Activated T-helper 1 cell treated with anti-CD3 and anti-CD28 coated beads, Interleukin-12 subunit alpha, Interleukin-12 subunit beta, Interleukin-2, Interleukin-4 antibody, amounts not matched to agents 30 ng/mL and 10 ng/mL and 1 ng/mL, durations not matched to agents 14 hours and 24 hours and 36 hours (primary cell): ENCODE measurements around the gene L2HGDH. TPM values are rescaled to one million over a fixed set of nuclear protein-coding genes. Genes with fewer than 3 reads are reported as not detected.
"Not testable (repeated sequence)": the region's sequence is repeated elsewhere in the genome, so short reads cannot be mapped to it uniquely, and the experiment has no call there.

Experiments used
- DNase-seq: peaks from one replicate; pipeline ENCODE4 v3.0.0; 2021; ENCODE audit warnings: low spot score
- H3K27ac Mint-ChIP-seq: one replicate; pipeline ENCODE4 v1.8.0; 2021; ENCODE audit warnings: mild to moderate bottlenecking, mixed read lengths
- H3K27me3 Mint-ChIP-seq: one replicate; pipeline ENCODE4 v1.8.0; 2022; ENCODE audit warnings: mild to moderate bottlenecking, moderate library complexity, mixed read lengths; ENCODE audit not compliant: insufficient read depth
- H3K36me3 Mint-ChIP-seq: one replicate; pipeline ENCODE4 v1.8.0; 2021; ENCODE audit warnings: low read depth, mixed read lengths
- H3K4me1 Mint-ChIP-seq: one replicate; pipeline ENCODE4 v1.8.0; 2021; ENCODE audit warnings: low read depth, mixed read lengths
- H3K4me3 Mint-ChIP-seq: one replicate; pipeline ENCODE4 v1.8.0; 2021; ENCODE audit warnings: mild to moderate bottlenecking, moderate library complexity, mixed read lengths
- H3K9me3 Mint-ChIP-seq: one replicate; pipeline ENCODE4 v1.8.0; 2021; ENCODE audit warnings: mixed read lengths
- intact Hi-C: fragments of 100-400 bp; cut with micrococcal nuclease; formaldehyde crosslinking; loops from one replicate; pipeline ENCODE4 v1.15.1; 2024
- total RNA-seq: library from RNA; stranded (reverse); gene quantifications from 2 replicates; pipeline ENCODE4 v1.2.3, GENCODE V29; 2022

Gene L2HGDH
- total RNA-seq, 1 donor from 2014 or later, result 14.7 TPM

DNA sequence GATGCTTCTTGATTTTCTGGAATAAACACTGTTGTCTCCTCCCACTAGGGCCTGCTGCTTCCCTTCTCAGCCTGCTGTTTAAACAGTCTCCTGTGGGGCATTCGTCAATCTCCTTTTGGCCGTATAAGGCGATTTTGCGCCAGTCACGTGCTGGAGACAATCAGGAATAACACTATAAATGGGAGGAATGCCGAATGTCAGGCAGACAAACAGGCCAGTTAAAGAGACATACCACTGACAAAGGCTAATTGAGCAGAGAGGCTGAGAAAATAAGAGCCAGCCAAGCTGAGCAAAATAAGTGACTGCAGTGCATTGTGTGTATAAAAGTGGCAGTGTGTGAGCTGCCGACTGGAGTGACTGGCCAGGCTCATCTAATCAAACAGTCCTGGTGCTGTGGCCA is 23.4 kb upstream of the L2HGDH start:
- Mint-ChIP-seq H3K27me3 (no peaks in the 10 kb centered on the region), H3K27ac (no peak overlapping the region), H3K36me3 (peaks cover 9% of the 10 kb centered on the region), H3K4me1 (peaks cover 15% of the 10 kb centered on the region), H3K9me3 (no peaks in the 10 kb centered on the region), H3K4me3 (peak overlapping the region; percentile 20)
- intact Hi-C loops, result no loop called here
- DNase-seq, result no peak

DNA sequence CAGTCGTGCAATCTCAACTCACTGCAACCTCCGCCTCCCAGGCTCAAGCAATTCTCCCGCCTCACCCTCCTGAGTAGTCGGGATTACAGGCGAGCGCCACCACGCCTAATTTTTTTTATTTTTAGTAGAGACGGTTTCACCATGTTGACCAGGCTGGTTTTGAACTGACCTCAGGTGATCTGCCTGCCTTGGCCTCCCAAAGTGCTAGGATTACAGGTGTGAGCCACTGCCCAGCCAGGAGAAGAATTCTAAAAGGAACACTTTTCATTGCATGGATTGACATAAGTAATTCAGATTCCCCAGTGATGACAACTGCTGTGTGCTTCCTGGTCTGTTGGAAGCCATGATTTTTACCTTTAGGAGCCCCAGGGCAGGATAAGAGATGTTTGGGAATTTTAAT is 22.2 kb upstream of the L2HGDH start:
- Mint-ChIP-seq H3K4me3 (no peak overlapping the region), H3K9me3 (no peaks in the 10 kb centered on the region), H3K27ac (no peak overlapping the region), H3K27me3 (no peaks in the 10 kb centered on the region), H3K4me1 (peaks cover 15% of the 10 kb centered on the region), H3K36me3 (peaks cover 11% of the 10 kb centered on the region)
- DNase-seq, result no peak
- intact Hi-C loops, result no loop called here

DNA sequence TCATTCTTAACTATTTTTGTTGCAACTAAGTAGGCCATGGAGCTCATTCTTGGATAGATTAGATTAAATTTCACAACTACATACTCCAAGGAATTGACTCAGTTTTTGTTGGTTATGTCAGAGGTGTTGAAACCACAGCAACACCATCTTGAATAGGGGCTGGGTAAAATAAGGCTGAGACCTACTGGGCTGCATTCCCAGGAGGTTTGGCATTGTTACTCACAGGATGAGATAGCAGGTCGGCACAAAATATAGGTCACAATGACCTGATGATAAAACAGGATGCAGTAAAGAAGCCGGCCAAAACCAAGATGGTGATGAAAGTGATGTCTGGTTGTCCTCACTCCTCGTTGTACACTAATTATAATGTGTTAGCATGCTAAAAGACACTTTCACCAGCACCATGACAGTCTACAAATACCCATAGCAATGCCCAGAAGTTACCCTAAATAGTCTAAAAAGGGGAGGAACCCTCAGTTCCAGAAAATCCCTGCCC is 21.0 kb upstream of the L2HGDH start:
- intact Hi-C loops, result no loop called here
- no peak overlapping the region for H3K27ac Mint-ChIP-seq
- H3K27me3 Mint-ChIP-seq, result no peaks in the 10 kb centered on the region
- no peak for DNase-seq
- peaks cover 15% of the 10 kb centered on the region for H3K4me1 Mint-ChIP-seq
- H3K4me3 Mint-ChIP-seq, result no peak overlapping the region
- peaks cover 14% of the 10 kb centered on the region for H3K36me3 Mint-ChIP-seq
- no peaks in the 10 kb centered on the region for H3K9me3 Mint-ChIP-seq

DNA sequence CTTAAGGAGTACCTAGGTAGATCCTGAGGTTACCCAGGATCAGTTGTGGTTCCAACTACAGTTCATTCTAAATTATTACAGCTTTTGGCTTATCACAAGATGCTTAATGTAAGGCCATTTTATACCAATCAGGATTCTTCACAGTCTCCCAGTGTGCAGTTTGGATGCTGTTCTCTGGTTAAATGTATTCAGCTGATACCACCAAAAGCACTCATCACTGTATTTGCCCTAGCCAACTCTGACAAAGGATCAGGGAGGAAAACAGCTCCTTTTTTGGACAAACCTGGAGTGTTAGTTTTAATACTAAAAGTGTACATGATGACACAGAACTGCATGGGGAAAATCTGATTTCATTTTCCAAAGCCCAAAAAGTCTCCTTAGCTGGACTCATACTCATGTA is 19.6 kb upstream of the L2HGDH start:
- Mint-ChIP-seq H3K36me3 (peaks cover 15% of the 10 kb centered on the region), H3K27me3 (no peaks in the 10 kb centered on the region), H3K9me3 (no peaks in the 10 kb centered on the region), H3K4me1 (peaks cover 14% of the 10 kb centered on the region), H3K4me3 (no peak overlapping the region), H3K27ac (no peak overlapping the region)
- no peak for DNase-seq
- intact Hi-C loops, result no loop called here

DNA sequence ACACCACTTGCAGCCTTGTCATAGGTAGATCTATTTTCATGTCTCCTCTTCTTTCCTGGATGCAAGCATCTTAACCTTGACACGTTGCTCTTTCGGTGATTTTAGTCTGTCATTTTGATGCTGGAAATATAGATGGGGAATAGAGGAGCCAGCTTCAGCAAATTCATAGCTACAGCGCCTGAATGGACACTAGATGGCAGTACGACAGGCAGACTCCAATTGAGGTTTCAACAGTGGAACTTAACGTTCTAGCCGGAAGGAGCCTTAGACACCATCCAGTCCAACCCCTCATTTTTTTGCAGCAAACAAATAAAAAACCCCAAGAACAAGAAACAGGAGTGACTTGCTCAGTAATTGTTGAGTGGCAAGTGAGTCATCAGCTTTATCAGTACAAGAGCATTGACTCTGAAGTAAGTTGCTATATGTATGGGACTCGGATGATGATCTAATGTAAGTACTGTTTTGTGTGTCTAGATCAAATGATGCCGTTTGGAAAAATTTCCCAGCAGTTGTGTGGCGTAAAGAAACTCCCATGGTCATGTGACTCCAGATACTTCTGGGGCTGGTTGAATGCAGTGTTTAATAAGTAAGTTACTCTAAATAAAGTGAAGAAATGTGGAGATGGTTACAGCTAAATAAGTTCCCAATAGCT is 9.1 kb upstream of the L2HGDH start:
- Mint-ChIP-seq H3K27ac (no peak overlapping the region), H3K27me3 (no peaks in the 10 kb centered on the region), H3K4me1 (peaks cover 20% of the 10 kb centered on the region), H3K36me3 (peaks cover 6% of the 10 kb centered on the region), H3K9me3 (no peaks in the 10 kb centered on the region), H3K4me3 (no peak overlapping the region)
- peak; percentile 68 for DNase-seq
- intact Hi-C loops, result loop anchor here (1.0 to 5.0 kb wide), 13 partner anchors 9 to 540 kb away; partner anchors contain the start of genes CDKL1, DMAC2L, L2HGDH and MAP4K5

DNA sequence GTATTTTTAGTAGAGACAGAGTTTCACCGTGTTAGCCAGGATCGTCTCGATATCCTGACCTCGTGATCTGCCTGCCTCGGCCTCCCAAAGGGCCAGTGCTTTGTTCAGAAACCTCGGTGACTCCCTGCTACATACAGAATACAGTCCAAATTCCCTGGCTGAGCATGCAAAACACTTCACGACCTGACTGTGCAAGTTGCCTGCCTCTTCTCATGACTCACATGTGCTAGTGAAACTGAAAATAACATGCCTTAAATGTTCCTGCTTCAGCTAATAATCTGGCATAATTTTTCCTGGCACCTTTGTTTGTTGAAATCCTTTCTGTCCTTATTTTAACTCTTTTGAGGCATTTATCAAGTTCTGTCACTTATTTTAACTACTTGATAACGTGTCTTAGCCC is 8.3 kb upstream of the L2HGDH start:
- intact Hi-C loops, result loop anchor here (1.0 to 5.0 kb wide), 7 partner anchors 43 to 541 kb away; partner anchors contain the start of gene CDKL1
- DNase-seq, result no peak
- Mint-ChIP-seq H3K4me3 (no peak overlapping the region), H3K4me1 (peaks cover 21% of the 10 kb centered on the region), H3K27ac (no peak overlapping the region), H3K9me3 (no peaks in the 10 kb centered on the region), H3K27me3 (no peaks in the 10 kb centered on the region), H3K36me3 (peaks cover 7% of the 10 kb centered on the region)

DNA sequence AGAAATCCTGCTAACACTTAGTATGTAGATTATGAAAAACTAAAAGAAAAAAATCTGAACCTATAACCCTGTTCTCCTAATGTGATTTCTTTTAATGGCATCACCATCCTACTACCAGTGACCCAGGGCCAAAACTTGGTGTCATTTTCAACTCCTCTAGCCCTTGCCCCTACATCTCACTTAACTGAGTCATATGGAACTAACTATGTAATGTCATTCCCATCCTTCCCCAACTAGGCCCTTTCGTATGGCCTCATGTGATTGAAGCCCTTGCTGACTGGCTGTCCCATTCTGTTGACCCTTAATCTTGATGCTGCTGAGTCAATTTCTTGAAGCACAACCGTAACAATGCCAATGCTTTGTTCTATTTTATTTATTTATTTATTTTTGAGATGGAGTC is 7.7 kb upstream of the L2HGDH start:
- H3K9me3 Mint-ChIP-seq, result no peaks in the 10 kb centered on the region
- no peaks in the 10 kb centered on the region for H3K27me3 Mint-ChIP-seq
- H3K27ac Mint-ChIP-seq, result no peak overlapping the region

DNA sequence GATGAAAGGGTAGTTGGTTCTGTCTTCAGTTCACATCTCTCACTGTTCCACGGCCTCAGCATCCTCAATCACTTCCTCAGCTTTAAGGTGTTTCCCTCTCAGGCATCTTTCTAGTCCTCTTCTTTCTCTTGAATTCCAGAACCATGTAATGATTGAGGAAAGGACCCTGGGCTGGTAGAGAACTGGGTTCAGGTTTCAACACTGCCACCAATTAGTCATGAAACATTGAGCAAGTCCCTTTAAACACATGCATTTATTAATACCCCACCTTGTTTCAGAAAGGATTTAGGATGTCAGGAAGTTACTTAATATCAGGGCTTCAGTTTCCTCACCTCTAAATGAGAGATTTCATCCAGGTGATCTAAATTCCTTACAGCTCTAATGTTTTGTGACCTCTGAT is 7.3 kb upstream of the L2HGDH start:
- Mint-ChIP-seq H3K27ac (no peak overlapping the region), H3K27me3 (no peaks in the 10 kb centered on the region), H3K4me1 (peaks cover 24% of the 10 kb centered on the region), H3K36me3 (peaks cover 7% of the 10 kb centered on the region), H3K9me3 (peaks cover 2% of the 10 kb centered on the region), H3K4me3 (no peak overlapping the region)
- intact Hi-C loops, result no loop called here
- no peak for DNase-seq

More for the DNA sequence above, 7.7 kb upstream of the L2HGDH start:
- H3K36me3 Mint-ChIP-seq, result peaks cover 6% of the 10 kb centered on the region
- H3K4me3 Mint-ChIP-seq, result no peak overlapping the region
- intact Hi-C loops, result loop anchor here (1.0 to 5.0 kb wide), 7 partner anchors 43 to 541 kb away; partner anchors contain the start of gene CDKL1
- H3K4me1 Mint-ChIP-seq, result peaks cover 21% of the 10 kb centered on the region
- no peak for DNase-seq

DNA sequence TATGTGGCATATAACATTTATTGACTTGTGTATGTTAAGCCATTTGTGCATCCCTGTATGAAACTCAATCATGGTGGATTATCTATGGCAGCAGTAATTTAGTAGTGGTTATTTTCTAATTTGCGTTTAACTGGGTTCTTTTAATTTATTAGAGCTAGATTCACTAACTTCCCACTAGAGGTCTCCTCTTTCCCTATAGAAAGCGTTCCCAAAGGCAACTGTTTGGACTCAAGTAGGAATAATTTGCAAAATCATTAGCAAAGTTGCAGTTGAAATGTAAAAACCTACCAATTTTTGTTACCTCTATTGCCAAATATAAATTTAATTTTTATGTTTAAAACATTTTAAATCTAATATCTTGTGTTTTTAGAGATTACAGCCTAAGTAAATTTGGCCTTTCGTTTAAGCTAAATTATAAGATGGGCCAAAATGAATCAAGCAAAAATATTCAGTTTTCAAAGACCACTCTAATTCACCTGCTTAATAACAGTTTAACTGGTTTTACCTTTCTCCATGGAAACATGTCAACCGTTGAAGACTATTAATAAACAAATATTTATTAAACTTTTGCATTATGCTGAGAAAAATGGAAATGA is 6.1 kb upstream of the L2HGDH start:
- Mint-ChIP-seq H3K27me3 (no peaks in the 10 kb centered on the region), H3K27ac (no peak overlapping the region), H3K36me3 (peaks cover 9% of the 10 kb centered on the region), H3K4me1 (peaks cover 35% of the 10 kb centered on the region), H3K4me3 (no peak overlapping the region), H3K9me3 (peaks cover 6% of the 10 kb centered on the region)
- no peak for DNase-seq
- intact Hi-C loops, result no loop called here

DNA sequence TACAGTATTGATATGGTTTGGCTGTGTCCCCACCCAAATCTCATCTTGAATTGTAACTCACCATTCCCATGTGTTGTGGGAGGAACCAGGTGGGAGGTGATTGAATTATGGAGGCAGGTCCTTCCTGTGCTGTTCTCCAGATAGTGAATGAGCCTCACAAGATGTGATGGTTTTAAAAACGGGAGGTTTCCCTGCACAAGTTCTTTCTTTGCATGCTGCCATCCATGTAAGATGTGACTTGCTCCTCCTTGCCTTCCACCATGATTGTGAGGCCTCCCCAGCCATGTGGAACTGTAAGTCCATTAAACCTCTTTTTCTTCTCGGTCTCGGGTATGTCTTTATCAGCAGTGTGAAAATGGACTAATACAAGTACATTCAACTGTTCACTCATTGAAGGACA is 2.1 kb upstream of the L2HGDH start:
- intact Hi-C loops, result loop anchor here (5.0 kb wide), 3 partner anchors 518 to 727 kb away; partner anchors contain the start of genes NIN, POLE2 and RPS29
- not testable (repeated sequence) for H3K27ac Mint-ChIP-seq, H3K36me3 Mint-ChIP-seq

DNA sequence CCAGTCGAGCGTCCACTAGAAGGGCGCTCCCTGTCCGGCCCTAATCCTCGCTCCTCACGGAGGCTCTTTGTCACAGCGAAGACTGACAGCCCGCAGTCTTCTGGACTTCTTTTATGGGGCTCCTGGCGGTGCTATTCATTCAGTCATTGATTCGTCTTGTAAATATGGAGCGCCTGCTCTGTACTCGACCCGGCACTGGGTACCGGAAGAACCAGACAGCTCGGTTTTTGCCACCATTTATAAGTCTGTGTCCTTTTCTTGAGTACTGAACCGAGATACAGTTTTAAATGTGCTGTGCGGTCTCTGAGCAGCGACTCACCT is 665 bp upstream of the L2HGDH start:
- Mint-ChIP-seq H3K4me3 (peak overlapping the region; percentile 92), H3K36me3 (peaks cover 10% of the 10 kb centered on the region), H3K27ac (peak overlapping the region; percentile 99), H3K4me1 (peaks cover 46% of the 10 kb centered on the region), H3K27me3 (peaks cover 2% of the 10 kb centered on the region), H3K9me3 (peaks cover 6% of the 10 kb centered on the region)
- no peak for DNase-seq
- intact Hi-C loops, result loop anchor here (1.0 to 5.0 kb wide), 16 partner anchors 9 to 725 kb away; partner anchors contain the start of genes CDKL1, MAP4K5, MGAT2 and NIN

More for the DNA sequence above, 2.1 kb upstream of the L2HGDH start:
- DNase-seq, H3K9me3 Mint-ChIP-seq, H3K27me3 Mint-ChIP-seq: not testable (repeated sequence)
- Mint-ChIP-seq H3K4me1 (peaks cover 48% of the 10 kb centered on the region), H3K4me3 (peak overlapping the region; percentile 92)

DNA sequence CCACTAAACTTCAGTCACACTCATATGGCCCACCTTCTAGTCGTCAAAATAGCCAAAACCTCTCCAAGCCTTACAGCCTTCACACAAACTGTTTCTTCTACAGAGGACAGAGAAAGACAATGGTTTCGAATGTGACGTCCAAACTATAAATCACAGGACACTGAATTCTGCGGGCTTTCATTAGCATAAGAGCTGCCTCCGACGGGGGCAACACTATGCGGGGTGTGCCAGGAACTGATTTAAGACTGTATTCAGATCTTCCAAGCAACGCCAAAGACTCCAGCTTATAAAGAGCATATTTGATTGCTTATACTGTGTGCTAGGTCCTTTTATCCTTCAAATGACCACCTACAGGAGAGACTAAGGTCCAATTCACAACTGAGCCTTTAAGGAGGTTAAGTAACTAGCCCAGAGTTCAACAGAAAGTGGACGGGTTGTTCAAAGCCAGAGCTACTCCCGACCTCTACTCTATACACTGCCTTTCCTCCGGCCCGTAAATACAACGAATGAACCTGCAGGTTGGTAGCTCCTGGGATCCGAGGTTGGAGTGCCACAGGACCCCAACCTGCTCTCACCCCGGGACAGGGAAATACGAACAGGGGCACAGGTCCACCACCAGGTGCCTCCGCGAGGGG is 575 bp downstream of the L2HGDH start:
- no peak for DNase-seq
- Mint-ChIP-seq H3K4me3 (peak overlapping the region; percentile 92), H3K36me3 (peaks cover 10% of the 10 kb centered on the region), H3K9me3 (peaks cover 6% of the 10 kb centered on the region), H3K27me3 (peaks cover 2% of the 10 kb centered on the region), H3K4me1 (peaks cover 43% of the 10 kb centered on the region), H3K27ac (peak overlapping the region; percentile 87)
- intact Hi-C loops, result loop anchor here (5.0 kb wide), 3 partner anchors 521 to 724 kb away; partner anchors contain the start of genes NIN, POLE2 and RPS29

DNA sequence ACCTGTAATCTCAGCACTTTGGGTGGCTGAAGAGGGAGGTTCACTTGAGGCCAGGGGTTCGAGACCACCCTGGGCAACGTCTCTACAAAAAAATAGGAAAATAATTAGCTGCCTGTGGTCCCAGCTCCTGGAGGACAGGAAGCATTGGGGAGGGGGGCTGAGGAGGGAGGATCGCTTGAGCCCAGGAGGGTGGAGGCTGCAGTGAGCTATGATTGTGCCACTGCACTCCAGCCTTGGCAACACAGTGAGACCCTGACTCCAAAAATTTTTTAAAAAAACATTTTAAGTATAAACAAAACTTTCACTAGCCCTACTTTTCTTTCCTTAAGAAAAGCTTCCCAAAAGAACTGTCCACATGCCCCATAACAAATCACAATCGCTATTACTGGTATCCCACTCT is 1.6 kb downstream of the L2HGDH start:
- Mint-ChIP-seq H3K9me3 (peaks cover 6% of the 10 kb centered on the region), H3K4me3 (peak overlapping the region; percentile 75), H3K27me3 (peaks cover 2% of the 10 kb centered on the region), H3K27ac (no peak overlapping the region), H3K36me3 (peaks cover 7% of the 10 kb centered on the region), H3K4me1 (peaks cover 39% of the 10 kb centered on the region)
- intact Hi-C loops, result loop anchor here (5.0 kb wide), 3 partner anchors 522 to 723 kb away; partner anchors contain the start of genes NIN, POLE2 and RPS29
- no peak for DNase-seq
